K562 (cell line): ENCODE results near the gene ZNF831. TPM values are rescaled to one million over a fixed set of nuclear protein-coding genes. Genes with fewer than 3 reads are reported as not detected.

Source experiments
- ATAC-seq: fragments of 200-7000 bp; cut with Tn5 transposase; 3 replicates; pipeline ENCODE4 v1.9.1; 2020; ENCODE audit warnings: moderate library complexity
- BruUV-seq: library from RNA; stranded (reverse); fragments of 400-500 nt; replicated peaks from 2 replicates; lab custom pipeline; 2021; lab: Mats Ljungman, UMichigan
- CTCF ChIA-PET: fragments of 300-600 bp; formaldehyde crosslinking; extraction: SDS; loops from one replicate; lab custom pipeline; 2021; ENCODE audit warnings: low intra/inter-chr PET ratio; lab: Yijun Ruan, JAX
- POLR2A ChIA-PET: fragments of 300-600, 350-650 bp; sonication (Branson Sonifier 250); formaldehyde crosslinking; extraction: SDS; loops from one replicate; lab custom pipeline; 2021; ENCODE audit warnings: antibody characterized with exemption, inconsistent platforms; lab: Yijun Ruan, JAX
- DNase-seq, 4 experiments: peaks; one replicate each; pipeline versions ENCODE4 v3.0.0 to v3.0.0-alpha.2; 2011 to 2018; ENCODE audit warnings: low spot score in 3 of 4, mixed read lengths in 3 of 4; ENCODE audit errors: extremely low read depth in 1 of 4
- FAIRE-seq: peaks from 2 replicates; lab custom pipeline; 2011; peaks lifted over from hg19 to GRCh38; lab: Jason Lieb, UNC
- H2AFZ ChIP-seq: 2 replicates; pipeline ENCODE4 v1.6.0; 2011; ENCODE audit warnings: low read depth, low read length, control low read depth, inconsistent platforms
- H3K27ac ChIP-seq: fragments of 200-600 bp; 3 replicates; pipeline ENCODE4 v1.8.0; 2011; ENCODE audit warnings: low read depth, mild to moderate bottlenecking, control low read depth, inconsistent platforms, low read length, moderate library complexity, mixed read lengths; ENCODE audit errors: extremely low read depth
- H3K27me3 ChIP-seq, 2 experiments: fragments of 300-600 bp in 1 of 2; 2 replicates in 1 of 2; 3 replicates in 1 of 2; pipeline versions ENCODE4 v1.6.0 to v1.8.0; 2011; ENCODE audit warnings: inconsistent platforms in 2 of 2, low read length in 2 of 2, mild to moderate bottlenecking in 1 of 2, mixed read lengths in 1 of 2, moderate library complexity in 1 of 2; ENCODE audit not compliant: control insufficient read depth in 2 of 2, insufficient read depth in 2 of 2
- H3K36me3 ChIP-seq: fragments of 300-600 bp; 3 replicates; pipeline ENCODE4 v1.8.0; 2011; ENCODE audit warnings: mild to moderate bottlenecking, low read length, inconsistent platforms; ENCODE audit not compliant: control insufficient read depth, insufficient read depth
- H3K4me1 ChIP-seq, 2 experiments: fragments of 200-600 bp in 1 of 2; replicated peaks in 1 of 2; 2 replicates in 1 of 2; 3 replicates in 1 of 2; pipeline versions ENCODE4 v1.5.1 to v1.8.0; 2011; ENCODE audit warnings: inconsistent platforms in 2 of 2, low read length in 2 of 2, mild to moderate bottlenecking in 1 of 2, mixed read lengths in 1 of 2, moderate library complexity in 1 of 2; ENCODE audit not compliant: control insufficient read depth in 2 of 2, insufficient read depth in 2 of 2
- H3K4me2 ChIP-seq: 2 replicates; pipeline ENCODE4 v1.6.1; 2011; ENCODE audit warnings: low read length, control low read depth, inconsistent platforms, mixed read lengths; ENCODE audit not compliant: insufficient read depth
- H3K4me3 ChIP-seq: fragments of 200-600 bp; sonication (generic), shearing (Covaris generic); 2 replicates; pipeline ENCODE4 v1.5.1; 2016; ENCODE audit warnings: control low read depth, inconsistent platforms
- H3K79me2 ChIP-seq: fragments of 200-600 bp; 3 replicates; pipeline ENCODE4 v1.8.0; 2011; ENCODE audit warnings: low read length, inconsistent platforms; ENCODE audit not compliant: control insufficient read depth, insufficient read depth
- H3K9ac ChIP-seq, 2 experiments: 2 replicates each; pipeline versions ENCODE4 v1.6.0 to v1.6.1; 2011; ENCODE audit warnings: low read depth in 2 of 2, low read length in 2 of 2, control low read depth in 1 of 2, inconsistent platforms in 1 of 2, mild to moderate bottlenecking in 1 of 2, mixed read lengths in 1 of 2; ENCODE audit not compliant: insufficient read depth in 1 of 2
- H3K9me1 ChIP-seq: one replicate; pipeline ENCODE4 v1.6.0; 2011; ENCODE audit warnings: inconsistent platforms, mild to moderate bottlenecking, low read length, moderate library complexity; ENCODE audit not compliant: control insufficient read depth, insufficient read depth
- H3K9me3 ChIP-seq: replicated peaks from 2 replicates; pipeline ENCODE4 v1.5.1; 2011; ENCODE audit warnings: low read depth, low read length, inconsistent platforms; ENCODE audit not compliant: control insufficient read depth, insufficient read depth
- H4K20me1 ChIP-seq: replicated peaks from 2 replicates; pipeline ENCODE4 v1.6.1; 2011; ENCODE audit warnings: low read length, inconsistent platforms, mixed read lengths; ENCODE audit not compliant: control insufficient read depth, insufficient read depth
- BRCA1 ChIP-seq, 2 experiments: fragments of 450-650 bp in 1 of 2; sonication (generic) in 1 of 2; formaldehyde crosslinking in 1 of 2; IDR thresholded peaks; 2 replicates each; pipeline versions ENCODE4 v1.5.0 to v1.6.1; 2017 to 2020; ENCODE audit warnings: mild to moderate bottlenecking in 1 of 2, missing genetic modification reagents in 1 of 2
- CBX8 ChIP-seq: fragments of 200-600 bp; sonication (generic); IDR thresholded peaks from 2 replicates; pipeline ENCODE4 v1.6.1; 2012; ENCODE audit warnings: borderline replicate concordance, mixed run types, low read depth, mild to moderate bottlenecking, moderate library complexity, mixed read lengths, low read length, control low read depth, inconsistent platforms; ENCODE audit not compliant: poor library complexity, severe bottlenecking; ENCODE audit errors: extremely low read depth
- EZH2 ChIP-seq: IDR thresholded peaks from 2 replicates; pipeline ENCODE4 v1.6.1; 2012; ENCODE audit warnings: low read depth, mild to moderate bottlenecking, inconsistent platforms, low read length, borderline replicate concordance
- FOXJ2 ChIP-seq: fragments of 200-800 bp; sonication (Bioruptor generic); IDR thresholded peaks from 2 replicates; pipeline ENCODE4 v1.6.1; 2016; ENCODE audit warnings: missing genetic modification characterization, missing compliant biosample characterization
- GABPB1 ChIP-seq: sonication (generic); formaldehyde crosslinking; IDR thresholded peaks from 2 replicates; pipeline ENCODE4 v1.8.0; 2022; ENCODE audit warnings: mild to moderate bottlenecking, missing genetic modification reagents
- HDAC1 ChIP-seq, 2 experiments: fragments of 450-650 bp; IDR thresholded peaks; 2 replicates each; pipeline ENCODE4 v1.6.1; 2016 to 2017; ENCODE audit warnings: inconsistent platforms in 1 of 2, mild to moderate bottlenecking in 1 of 2, moderate library complexity in 1 of 2
- MCM3 ChIP-seq: fragments of 450-650 bp; IDR thresholded peaks from 2 replicates; pipeline ENCODE4 v1.6.1; 2016
- NRF1 ChIP-seq, 2 experiments: fragments of 450-650 bp; IDR thresholded peaks in 1 of 2; conservative IDR thresholded peaks in 1 of 2; 2 replicates each; pipeline ENCODE4 v1.6.1; 2014; ENCODE audit warnings: mild to moderate bottlenecking in 2 of 2
- POLR2G ChIP-seq: fragments of 200-400 bp; formaldehyde crosslinking; IDR thresholded peaks from 2 replicates; pipeline ENCODE4 v1.6.1; 2017; ENCODE audit warnings: low read depth, mild to moderate bottlenecking, antibody characterized with exemption, low read length, moderate library complexity
- RERE ChIP-seq: sonication (generic); formaldehyde crosslinking; IDR thresholded peaks from 2 replicates; pipeline ENCODE4 v1.8.0; 2023; ENCODE audit warnings: missing genetic modification reagents, mild to moderate bottlenecking, borderline replicate concordance
- SNRNP70 ChIP-seq: fragments of 200-400 bp; formaldehyde crosslinking; optimal IDR thresholded peaks from 2 replicates; pipeline ENCODE3; 2017; ENCODE audit warnings: low read depth, low read length
- ZC3H4 ChIP-seq: sonication (generic); formaldehyde crosslinking; IDR thresholded peaks from 2 replicates; pipeline ENCODE4 v1.9.0; 2021; ENCODE audit warnings: missing genetic modification reagents, borderline replicate concordance
- ZNF511 ChIP-seq: sonication (generic); formaldehyde crosslinking; IDR thresholded peaks from 2 replicates; pipeline ENCODE4 v1.8.0; 2022; ENCODE audit warnings: mild to moderate bottlenecking, missing genetic modification reagents
- ZNF695 ChIP-seq: fragments of 450-650 bp; formaldehyde crosslinking; IDR thresholded peaks from 2 replicates; pipeline ENCODE4 v1.4.0; 2020; ENCODE audit warnings: mild to moderate bottlenecking, moderate library complexity
- WGBS: fragments of 100-300 bp; shearing (Covaris generic); methylation state at CpG from one replicate; pipeline ENCODE4 v1.1.6; 2016; ENCODE audit warnings: low coverage, mixed read lengths; ENCODE audit not compliant: insufficient coverage; ENCODE audit errors: missing lambda C conversion rate; 5-methylcytosine and 5-hydroxymethylcytosine counted together
- in situ Hi-C: fragments of 300-500 bp; cut with MboI; formaldehyde crosslinking; loops from 4 replicates; pipeline ENCODE4 v1.15.0; 2018; ENCODE audit warnings: inconsistent platforms, mixed read lengths
- intact Hi-C: fragments of 100-400 bp; cut with micrococcal nuclease; formaldehyde crosslinking; loops from 2 replicates; pipeline ENCODE4 v1.14.2; 2022
- polyA plus RNA-seq, 8 experiments: library from polyadenylated mRNA; depleted of rRNA in 4 of 8; stranded (reverse) in 5 of 8; unstranded in 3 of 8; fragments of >200 nt; fragmentation: Nextera tagmentation in 2 of 8; fragmentation: Illumina TruSeq in 1 of 8; extraction: Ambion mirVana in 2 of 8; extraction: Trizol in 1 of 8; gene quantifications; 2 replicates each; pipeline versions ENCODE4 v1.2.1 to v1.2.3, GENCODE V29; 2011 to 2014; ENCODE audit warnings: inconsistent platforms in 1 of 8, missing spikeins in 1 of 8
- total RNA-seq, 7 experiments: library from RNA; depleted of rRNA in 6 of 7; stranded (reverse); fragments of >200 nt in 6 of 7; fragmentation: Illumina TruSeq in 2 of 7; extraction: Trizol in 2 of 7; gene quantifications; 2 replicates each; pipeline versions ENCODE4 v1.2.1 to v1.2.3, GENCODE V29; 2011 to 2021; ENCODE audit warnings: low replicate concordance in 1 of 7
- TF ChIP-seq, protein P1 (sequence below): sonication (generic); formaldehyde crosslinking; IDR thresholded peaks from 2 replicates; pipeline ENCODE4 v1.8.1; 2023; ENCODE audit warnings: mild to moderate bottlenecking, missing genetic modification reagents

ZNF831 gene
- total and polyA plus RNA-seq, 9 of the 15 experiments (the other 6 are each of a cell fraction or from before 2014, with no cell fraction given) = not detected

DNA sequence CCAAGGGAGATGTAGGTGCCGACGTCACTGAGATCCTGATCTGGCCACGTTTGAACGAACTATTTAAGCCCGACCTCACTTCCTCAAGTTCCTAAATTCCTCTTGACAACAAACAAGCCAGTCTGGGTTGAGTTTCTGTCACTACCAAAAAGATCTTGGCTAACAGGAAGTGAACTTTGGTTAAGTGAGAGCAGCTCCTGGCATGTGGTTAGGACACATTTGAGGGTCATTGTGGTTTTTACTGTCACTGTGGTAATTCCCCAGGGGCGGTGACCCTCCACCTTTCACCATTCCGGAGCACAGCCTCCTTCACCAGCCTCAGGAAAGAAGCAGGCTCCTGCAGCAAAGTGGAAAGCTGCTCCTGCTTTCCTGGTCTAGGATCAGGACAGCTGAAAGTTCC, 43.1 kb upstream of the ZNF831 start:
- H3K79me2 ChIP-seq = no peaks in the 10 kb centered on the region
- H3K9me3 ChIP-seq = no peaks in the 10 kb centered on the region
- ATAC-seq = no peak
- no TSS peak for BruUV-seq
- H3K9ac ChIP-seq = no peak overlapping the region
- no peaks in the 10 kb centered on the region for H3K36me3 ChIP-seq
- no peak overlapping the region for H3K4me3 ChIP-seq
- no peak for DNase-seq
- H3K27ac ChIP-seq = no peak overlapping the region
- POLR2A ChIA-PET = no interaction called here
- H3K9me1 ChIP-seq = no peaks in the 10 kb centered on the region
- CTCF ChIA-PET = no interaction called here
- H3K4me2 ChIP-seq = no peak overlapping the region
- no peak overlapping the region for H2AFZ ChIP-seq
- H3K27me3 ChIP-seq = peaks cover 7 to 36% of the 10 kb centered on the region in 2 experiments
- no peak for FAIRE-seq
- intact Hi-C loops (no loop called here), in situ Hi-C loops (no loop called here)
- H4K20me1 ChIP-seq = no peaks in the 10 kb centered on the region
- H3K4me1 ChIP-seq = no peaks in the 10 kb centered on the region
- WGBS = 1% methylated on average over 7 of the region's 7 CpGs
- no peak for TF ChIP-seq ZC3H4
- no peak for TF ChIP-seq EZH2
- no peak for TF ChIP-seq FOXJ2 (tag)
- TF ChIP-seq CBX8 = no peak
- TF ChIP-seq HDAC1 (IDR thresholded peaks at IDR 0.05) = no peak
- TF ChIP-seq, protein P1, sequence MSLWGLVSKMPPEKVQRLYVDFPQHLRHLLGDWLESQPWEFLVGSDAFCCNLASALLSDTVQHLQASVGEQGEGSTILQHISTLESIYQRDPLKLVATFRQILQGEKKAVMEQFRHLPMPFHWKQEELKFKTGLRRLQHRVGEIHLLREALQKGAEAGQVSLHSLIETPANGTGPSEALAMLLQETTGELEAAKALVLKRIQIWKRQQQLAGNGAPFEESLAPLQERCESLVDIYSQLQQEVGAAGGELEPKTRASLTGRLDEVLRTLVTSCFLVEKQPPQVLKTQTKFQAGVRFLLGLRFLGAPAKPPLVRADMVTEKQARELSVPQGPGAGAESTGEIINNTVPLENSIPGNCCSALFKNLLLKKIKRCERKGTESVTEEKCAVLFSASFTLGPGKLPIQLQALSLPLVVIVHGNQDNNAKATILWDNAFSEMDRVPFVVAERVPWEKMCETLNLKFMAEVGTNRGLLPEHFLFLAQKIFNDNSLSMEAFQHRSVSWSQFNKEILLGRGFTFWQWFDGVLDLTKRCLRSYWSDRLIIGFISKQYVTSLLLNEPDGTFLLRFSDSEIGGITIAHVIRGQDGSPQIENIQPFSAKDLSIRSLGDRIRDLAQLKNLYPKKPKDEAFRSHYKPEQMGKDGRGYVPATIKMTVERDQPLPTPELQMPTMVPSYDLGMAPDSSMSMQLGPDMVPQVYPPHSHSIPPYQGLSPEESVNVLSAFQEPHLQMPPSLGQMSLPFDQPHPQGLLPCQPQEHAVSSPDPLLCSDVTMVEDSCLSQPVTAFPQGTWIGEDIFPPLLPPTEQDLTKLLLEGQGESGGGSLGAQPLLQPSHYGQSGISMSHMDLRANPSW = no peak
- no peak for TF ChIP-seq POLR2G
- no peak for TF ChIP-seq GABPB1 (CRISPR knock-in tag)
- no peak for TF ChIP-seq MCM3
- no peak for TF ChIP-seq NRF1 (conservative IDR thresholded peaks at IDR 0.05 in 1 of 2, IDR thresholded peaks at IDR 0.05 in 1 of 2)
- TF ChIP-seq ZNF695 (CRISPR knock-in tag) = no peak
- no peak for TF ChIP-seq ZNF511
- no peak for TF ChIP-seq RERE (CRISPR knock-in tag)
- TF ChIP-seq SNRNP70 = no peak
- no peak for TF ChIP-seq BRCA1 (IDR thresholded peaks at IDR 0.05)
- TF ChIP-seq BRCA1 (CRISPR knock-in tag; IDR thresholded peaks at IDR 0.05) = no peak
